ENCODE data around the gene SLBP.

Gene SLBP

DNA sequence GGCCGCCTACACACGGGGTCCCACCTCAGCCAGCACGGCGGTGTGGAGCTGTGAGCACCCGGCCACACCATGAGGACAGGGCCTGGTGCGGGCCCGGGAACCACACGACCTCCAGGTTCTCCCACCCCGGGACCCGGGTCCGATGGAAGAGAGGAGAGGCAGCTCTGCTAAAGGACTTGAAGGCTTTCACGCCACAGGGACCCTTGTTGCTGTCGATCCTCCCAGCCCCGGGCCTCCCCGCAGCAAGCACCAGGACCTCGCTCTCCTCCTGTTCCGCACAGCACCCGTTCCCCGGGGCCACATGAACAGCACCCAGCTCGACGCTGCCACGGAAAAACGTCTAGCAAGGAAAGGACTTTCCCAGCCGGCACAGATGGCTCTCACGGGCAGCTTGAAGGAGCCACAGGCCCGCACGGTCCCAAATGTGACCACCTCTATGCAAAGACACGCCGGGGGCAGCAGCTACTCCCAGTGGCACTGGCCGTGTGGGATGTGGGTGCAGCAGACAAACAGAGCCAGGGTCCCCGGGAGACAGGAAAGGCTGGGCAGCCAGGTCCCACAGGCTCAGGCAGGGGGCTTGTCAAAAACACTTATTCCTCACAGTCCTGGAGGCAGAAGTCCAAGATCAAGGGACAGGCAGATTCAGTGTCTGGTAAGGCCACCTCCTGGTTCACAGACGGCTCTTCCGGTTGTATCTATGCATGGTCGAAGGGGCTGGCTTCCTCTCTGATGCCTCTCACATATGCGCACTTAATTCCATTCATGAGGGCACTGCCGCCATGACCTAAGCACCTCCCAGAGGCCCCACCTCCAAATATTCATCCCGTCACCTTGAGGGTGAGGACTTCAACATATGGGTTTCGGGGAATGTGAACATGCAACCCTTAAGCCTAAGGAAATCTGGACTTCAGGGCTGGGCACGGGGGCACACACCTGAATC, 52.7 kb downstream of the SLBP start:
- TF ChIP-seq, protein P1, sequence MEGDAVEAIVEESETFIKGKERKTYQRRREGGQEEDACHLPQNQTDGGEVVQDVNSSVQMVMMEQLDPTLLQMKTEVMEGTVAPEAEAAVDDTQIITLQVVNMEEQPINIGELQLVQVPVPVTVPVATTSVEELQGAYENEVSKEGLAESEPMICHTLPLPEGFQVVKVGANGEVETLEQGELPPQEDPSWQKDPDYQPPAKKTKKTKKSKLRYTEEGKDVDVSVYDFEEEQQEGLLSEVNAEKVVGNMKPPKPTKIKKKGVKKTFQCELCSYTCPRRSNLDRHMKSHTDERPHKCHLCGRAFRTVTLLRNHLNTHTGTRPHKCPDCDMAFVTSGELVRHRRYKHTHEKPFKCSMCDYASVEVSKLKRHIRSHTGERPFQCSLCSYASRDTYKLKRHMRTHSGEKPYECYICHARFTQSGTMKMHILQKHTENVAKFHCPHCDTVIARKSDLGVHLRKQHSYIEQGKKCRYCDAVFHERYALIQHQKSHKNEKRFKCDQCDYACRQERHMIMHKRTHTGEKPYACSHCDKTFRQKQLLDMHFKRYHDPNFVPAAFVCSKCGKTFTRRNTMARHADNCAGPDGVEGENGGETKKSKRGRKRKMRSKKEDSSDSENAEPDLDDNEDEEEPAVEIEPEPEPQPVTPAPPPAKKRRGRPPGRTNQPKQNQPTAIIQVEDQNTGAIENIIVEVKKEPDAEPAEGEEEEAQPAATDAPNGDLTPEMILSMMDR (conservative IDR thresholded peaks at IDR 0.05), result no peak

GRCh38 chr4:1658581-1658980, 53.5 kb downstream of the SLBP start:
- no peak overlapping the region for H3K27ac ChIP-seq
- TF ChIP-seq, protein P1 (conservative IDR thresholded peaks at IDR 0.05), result no peak

More for the DNA sequence above, 52.7 kb downstream of the SLBP start:
- H3K27ac ChIP-seq, result no peak overlapping the region

DNA sequence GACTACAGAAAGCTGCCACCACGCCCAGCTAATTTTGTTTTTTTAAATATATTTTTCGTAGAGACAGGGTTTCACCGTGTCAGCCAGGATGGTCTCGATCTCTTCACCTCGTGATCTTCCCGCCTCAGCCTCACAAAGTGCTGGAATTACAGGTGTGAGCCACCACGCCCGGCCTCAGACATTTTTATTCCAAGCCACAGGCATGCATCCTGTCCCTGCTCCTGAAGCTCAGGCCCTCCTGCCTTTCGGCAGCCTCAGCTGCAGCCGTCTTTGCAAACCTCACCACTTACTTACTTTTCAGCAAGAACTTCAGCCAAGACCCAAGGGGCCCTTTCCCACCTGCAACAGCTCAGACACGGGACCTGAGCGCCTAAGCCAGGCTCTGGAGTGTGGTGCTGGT, 54.0 kb downstream of the SLBP start:
- TF ChIP-seq, protein P1 (conservative IDR thresholded peaks at IDR 0.05), result no peak
- no peak overlapping the region for H3K27ac ChIP-seq

DNA sequence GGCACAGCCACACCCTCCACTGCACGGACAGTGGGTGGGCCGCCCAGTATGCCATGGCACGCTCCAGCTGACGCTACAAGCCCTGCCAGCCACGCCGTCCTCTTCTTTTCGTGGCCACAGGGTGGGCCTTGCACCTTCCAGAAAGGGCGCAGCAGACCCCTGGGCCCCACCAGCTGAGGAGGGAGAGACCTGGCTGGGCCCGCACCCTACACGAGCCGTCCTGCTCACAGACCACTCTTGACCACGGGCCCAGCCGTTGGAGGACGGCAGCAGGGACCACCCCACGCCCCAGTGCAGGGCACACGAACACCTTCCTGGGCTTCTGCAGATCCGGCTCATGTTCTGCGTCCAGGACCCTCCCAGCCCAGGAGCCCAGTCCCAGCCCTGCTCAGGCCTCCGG, 55.1 kb downstream of the SLBP start:
- H3K27ac ChIP-seq, result no peak overlapping the region
- TF ChIP-seq, protein P1 (conservative IDR thresholded peaks at IDR 0.05), result no peak

- H3K27ac ChIP-seq, result no peak overlapping the region
- TF ChIP-seq, protein P1 (conservative IDR thresholded peaks at IDR 0.05), result no peak
Observed at GRCh38 chr4:1656132-1656531, 56.0 kb downstream of the SLBP start.

DNA sequence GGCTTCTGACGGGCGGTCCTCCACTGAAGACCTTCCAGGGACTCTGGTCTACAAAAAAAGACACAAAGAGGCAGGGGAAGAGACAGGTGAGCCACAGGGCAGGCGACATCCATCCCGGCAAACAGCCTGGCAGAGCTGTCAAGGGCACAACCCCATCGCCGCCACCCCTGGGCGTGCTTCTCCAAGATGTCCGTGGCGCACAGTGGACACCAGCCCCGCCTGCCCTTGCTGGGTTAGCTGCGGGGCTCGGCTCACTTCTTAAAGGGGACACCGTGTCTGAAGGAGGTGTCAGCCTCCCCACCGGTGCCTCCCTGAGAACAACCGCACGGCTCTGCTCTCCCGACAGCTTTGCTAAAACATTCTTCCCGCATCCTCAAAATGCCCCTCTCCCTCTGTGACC, 56.4 kb downstream of the SLBP start:
- no peak overlapping the region for H3K27ac ChIP-seq
- TF ChIP-seq, protein P1 (conservative IDR thresholded peaks at IDR 0.05), result no peak

- H3K27ac ChIP-seq, result no peak overlapping the region
- TF ChIP-seq, protein P1 (conservative IDR thresholded peaks at IDR 0.05), result no peak
Observed at GRCh38 chr4:1655081-1655480, 57.0 kb downstream of the SLBP start.
